Activated naive CD4-positive, alpha-beta T cell treated with anti-CD3 and anti-CD28 coated beads, Interleukin-2, amount 50 U/mL, for 24 hours (primary cell): ENCODE measurements around the gene SPATA6L.

ENCODE experiments used
- H3K27ac Mint-ChIP-seq: one replicate; pipeline ENCODE4 v1.8.0; 2021; ENCODE audit warnings: mild to moderate bottlenecking, mixed read lengths
- H3K27me3 Mint-ChIP-seq: one replicate; pipeline ENCODE4 v1.8.0; 2021; ENCODE audit warnings: mixed read lengths
- H3K36me3 Mint-ChIP-seq: one replicate; pipeline ENCODE4 v1.8.0; 2021; ENCODE audit warnings: mixed read lengths
- H3K4me1 Mint-ChIP-seq: one replicate; pipeline ENCODE4 v1.8.0; 2021; ENCODE audit warnings: mixed read lengths
- H3K4me3 Mint-ChIP-seq: one replicate; pipeline ENCODE4 v1.8.0; 2021; ENCODE audit warnings: mild to moderate bottlenecking, mixed read lengths
- H3K9me3 Mint-ChIP-seq: one replicate; pipeline ENCODE4 v1.8.0; 2021; ENCODE audit warnings: mixed read lengths

SPATA6L gene

DNA sequence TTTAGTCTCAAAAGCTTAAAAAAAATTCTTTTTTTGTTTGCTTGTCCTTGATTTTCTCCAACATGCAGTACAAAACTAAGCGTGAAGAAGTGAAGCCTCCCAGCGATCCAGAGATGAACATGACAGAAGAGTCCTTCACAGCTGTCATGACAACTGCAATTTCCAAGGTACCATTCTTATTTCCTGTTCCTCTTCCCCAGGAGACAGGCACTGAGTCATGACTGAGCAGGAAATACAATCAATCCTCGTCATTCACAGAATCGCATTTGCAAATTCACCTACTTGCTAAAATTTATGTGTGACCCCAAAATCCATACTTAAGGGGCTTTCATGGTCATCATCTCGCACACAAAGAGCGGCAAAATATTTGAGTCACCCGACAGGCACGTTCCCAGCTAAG, 98.7 kb downstream of the SPATA6L start:
- H3K9me3 Mint-ChIP-seq = no peaks in the 10 kb centered on the region
- no peak overlapping the region for H3K4me3 Mint-ChIP-seq
- H3K27me3 Mint-ChIP-seq = no peaks in the 10 kb centered on the region
- no peak overlapping the region for H3K27ac Mint-ChIP-seq
- H3K36me3 Mint-ChIP-seq = peaks cover 2% of the 10 kb centered on the region
- peaks cover 34% of the 10 kb centered on the region for H3K4me1 Mint-ChIP-seq

DNA sequence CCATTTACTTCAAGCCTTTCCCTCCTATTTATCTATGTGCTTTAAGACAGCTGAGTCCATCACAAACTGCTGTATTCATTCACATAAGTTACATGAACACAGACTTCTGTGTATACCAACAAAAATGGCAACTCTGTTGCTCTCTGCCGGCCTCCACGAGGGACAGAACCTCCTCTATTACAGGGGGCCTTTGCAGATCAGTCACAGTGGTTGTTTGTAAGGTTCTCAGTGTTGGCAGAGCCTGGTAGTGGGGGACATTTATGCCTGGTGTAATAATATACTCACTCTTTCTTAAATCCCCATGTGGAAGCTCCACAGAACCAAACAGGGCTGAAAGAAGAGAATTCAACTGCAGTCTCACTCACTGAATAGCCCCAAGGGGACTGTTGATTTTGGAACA, 99.5 kb downstream of the SPATA6L start:
- peaks cover 2% of the 10 kb centered on the region for H3K36me3 Mint-ChIP-seq
- H3K4me1 Mint-ChIP-seq = peaks cover 26% of the 10 kb centered on the region
- H3K27ac Mint-ChIP-seq = no peak overlapping the region
- H3K4me3 Mint-ChIP-seq = no peak overlapping the region
- no peaks in the 10 kb centered on the region for H3K9me3 Mint-ChIP-seq
- H3K27me3 Mint-ChIP-seq = no peaks in the 10 kb centered on the region

DNA sequence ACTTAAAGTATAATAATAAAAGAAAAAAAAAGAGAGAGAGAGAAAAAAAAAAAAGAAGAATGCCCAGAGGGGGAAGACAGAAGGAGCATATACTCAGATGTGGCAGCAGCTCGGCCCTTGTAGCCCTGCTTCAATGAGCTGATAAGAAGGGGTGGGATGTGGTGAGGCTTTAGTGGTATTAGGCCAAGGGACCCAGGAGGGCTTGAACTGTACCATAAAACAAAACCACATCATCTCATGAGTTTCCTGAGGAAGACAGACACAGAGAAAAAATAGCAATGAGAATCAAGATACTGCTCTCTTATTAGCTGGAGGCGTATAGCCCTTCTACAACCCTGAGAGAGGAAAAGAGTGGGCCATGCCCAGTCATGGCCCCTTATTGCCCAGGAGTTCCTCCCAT, 103.2 kb downstream of the SPATA6L start:
- Mint-ChIP-seq H3K9me3 (no peaks in the 10 kb centered on the region), H3K27ac (no peak overlapping the region), H3K4me1 (peaks cover 25% of the 10 kb centered on the region), H3K36me3 (peaks cover 2% of the 10 kb centered on the region), H3K4me3 (no peak overlapping the region), H3K27me3 (no peaks in the 10 kb centered on the region)

DNA sequence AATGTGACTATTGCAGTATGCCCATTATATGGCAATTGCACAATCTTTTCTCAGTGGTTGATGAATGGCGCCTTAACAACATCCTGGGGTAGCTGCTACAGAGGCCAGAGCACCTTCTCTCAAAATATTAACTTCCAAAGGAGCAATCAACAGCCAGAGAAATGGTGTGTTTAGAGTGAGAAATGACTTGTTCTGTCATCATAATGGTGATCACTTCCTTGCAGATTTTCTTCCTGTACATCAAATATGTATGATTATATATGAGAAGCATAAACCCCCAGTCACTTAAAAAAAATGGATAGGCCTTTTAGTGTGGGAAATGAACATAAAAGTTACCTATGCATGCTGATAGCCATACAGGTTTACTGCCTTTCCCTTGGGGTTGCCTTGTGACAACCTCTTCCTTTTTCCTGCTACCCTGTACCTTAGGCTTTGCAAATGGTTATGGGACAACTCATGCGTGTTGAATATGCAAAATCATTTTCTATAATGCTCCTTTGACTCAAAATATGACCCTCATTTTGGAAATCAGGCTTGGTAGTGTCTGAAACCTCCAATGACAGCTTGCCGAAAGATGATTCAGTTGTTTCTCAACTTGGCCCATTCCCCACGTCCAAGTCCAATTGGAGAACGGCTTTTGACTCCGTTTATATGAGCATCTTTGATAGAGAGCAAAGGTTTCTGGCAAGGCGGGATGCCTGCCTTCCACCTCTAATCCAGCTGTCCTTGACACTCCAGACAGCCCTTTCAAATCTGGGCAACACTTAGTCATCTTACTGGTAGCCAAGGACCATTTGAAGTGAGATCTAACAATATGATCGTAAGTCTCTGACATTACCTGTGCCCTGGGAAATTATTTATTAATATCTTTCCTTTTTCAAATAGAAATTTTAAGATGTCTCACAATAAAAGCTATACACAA, 106.8 kb downstream of the SPATA6L start:
- Mint-ChIP-seq H3K27me3 (no peaks in the 10 kb centered on the region), H3K36me3 (no peaks in the 10 kb centered on the region), H3K4me3 (no peak overlapping the region), H3K4me1 (peaks cover 25% of the 10 kb centered on the region), H3K9me3 (no peaks in the 10 kb centered on the region), H3K27ac (no peak overlapping the region)

DNA sequence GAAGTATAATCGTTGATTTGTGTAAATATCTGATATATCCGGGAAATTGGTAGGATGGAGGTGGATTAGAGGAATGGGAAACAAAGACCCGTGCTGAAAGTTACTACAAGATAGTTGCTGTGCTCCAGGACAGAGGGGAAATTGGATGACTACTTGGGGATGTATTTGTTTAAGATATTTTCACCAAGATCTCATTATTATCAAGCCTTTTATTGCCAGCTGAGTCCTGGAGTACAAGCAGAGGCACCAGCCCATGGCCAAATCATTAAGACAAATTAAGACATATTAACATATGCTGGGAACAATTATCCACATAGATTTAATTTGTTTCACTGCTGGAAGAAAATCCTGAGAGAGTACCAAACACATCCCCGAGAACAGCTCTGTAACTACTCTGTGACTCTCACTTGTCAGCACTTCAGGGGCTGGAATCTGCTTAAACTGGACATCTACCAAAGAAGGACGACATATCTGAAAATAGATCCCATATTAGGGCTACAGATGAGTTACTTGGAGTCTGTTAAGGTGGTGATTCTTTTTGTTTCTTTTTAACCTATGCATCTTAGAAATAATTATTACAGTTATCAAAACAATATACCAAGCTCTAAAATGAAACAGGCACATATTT, 107.8 kb downstream of the SPATA6L start:
- Mint-ChIP-seq H3K4me1 (peaks cover 29% of the 10 kb centered on the region), H3K27ac (no peak overlapping the region), H3K4me3 (no peak overlapping the region), H3K27me3 (no peaks in the 10 kb centered on the region), H3K9me3 (no peaks in the 10 kb centered on the region), H3K36me3 (no peaks in the 10 kb centered on the region)

DNA sequence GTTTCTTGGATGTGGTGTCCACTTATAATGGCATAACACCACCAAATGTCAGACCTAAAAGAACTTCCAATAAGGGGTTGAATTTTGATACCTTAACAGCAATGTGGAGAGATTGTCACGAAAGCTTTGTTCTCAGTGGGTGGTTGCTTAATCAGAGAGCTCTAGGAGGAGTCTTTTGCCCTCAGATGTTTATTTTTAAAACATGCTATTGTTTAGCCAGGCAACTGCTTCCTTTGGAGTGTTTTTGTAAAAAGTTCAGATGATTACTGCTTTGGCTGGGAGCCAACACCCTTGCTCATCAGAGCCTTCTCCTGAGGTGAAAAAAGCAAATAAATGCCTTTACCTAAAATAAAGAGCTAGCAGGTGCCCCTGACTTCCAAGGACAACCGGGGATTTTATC, 111.0 kb downstream of the SPATA6L start:
- Mint-ChIP-seq H3K4me1 (peaks cover 42% of the 10 kb centered on the region), H3K27me3 (no peaks in the 10 kb centered on the region), H3K36me3 (no peaks in the 10 kb centered on the region), H3K9me3 (no peaks in the 10 kb centered on the region), H3K27ac (no peak overlapping the region), H3K4me3 (no peak overlapping the region)

DNA sequence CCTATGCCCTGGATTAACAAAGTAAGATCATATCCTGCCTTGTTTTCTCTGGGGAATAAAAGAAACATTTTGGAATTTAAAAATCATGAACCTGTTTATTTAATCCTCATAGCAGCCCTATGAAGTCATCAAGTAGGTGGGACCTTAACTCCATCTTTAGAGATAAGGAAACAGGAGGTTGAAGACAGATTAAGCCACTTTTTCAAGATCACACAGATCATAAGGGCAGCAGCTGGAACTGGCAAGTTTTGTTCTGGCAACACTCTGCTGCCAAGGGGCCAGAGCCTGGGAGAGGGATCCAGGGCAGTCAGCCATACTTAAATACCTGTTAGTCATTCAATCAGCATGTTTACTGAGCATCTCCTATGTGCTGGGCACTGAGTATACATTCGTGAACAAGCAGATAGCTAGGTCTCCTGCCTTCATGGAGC, 112.3 kb downstream of the SPATA6L start:
- no peaks in the 10 kb centered on the region for H3K9me3 Mint-ChIP-seq
- H3K36me3 Mint-ChIP-seq = no peaks in the 10 kb centered on the region
- H3K27ac Mint-ChIP-seq = no peak overlapping the region
- no peak overlapping the region for H3K4me3 Mint-ChIP-seq
- peaks cover 53% of the 10 kb centered on the region for H3K4me1 Mint-ChIP-seq
- no peaks in the 10 kb centered on the region for H3K27me3 Mint-ChIP-seq

DNA sequence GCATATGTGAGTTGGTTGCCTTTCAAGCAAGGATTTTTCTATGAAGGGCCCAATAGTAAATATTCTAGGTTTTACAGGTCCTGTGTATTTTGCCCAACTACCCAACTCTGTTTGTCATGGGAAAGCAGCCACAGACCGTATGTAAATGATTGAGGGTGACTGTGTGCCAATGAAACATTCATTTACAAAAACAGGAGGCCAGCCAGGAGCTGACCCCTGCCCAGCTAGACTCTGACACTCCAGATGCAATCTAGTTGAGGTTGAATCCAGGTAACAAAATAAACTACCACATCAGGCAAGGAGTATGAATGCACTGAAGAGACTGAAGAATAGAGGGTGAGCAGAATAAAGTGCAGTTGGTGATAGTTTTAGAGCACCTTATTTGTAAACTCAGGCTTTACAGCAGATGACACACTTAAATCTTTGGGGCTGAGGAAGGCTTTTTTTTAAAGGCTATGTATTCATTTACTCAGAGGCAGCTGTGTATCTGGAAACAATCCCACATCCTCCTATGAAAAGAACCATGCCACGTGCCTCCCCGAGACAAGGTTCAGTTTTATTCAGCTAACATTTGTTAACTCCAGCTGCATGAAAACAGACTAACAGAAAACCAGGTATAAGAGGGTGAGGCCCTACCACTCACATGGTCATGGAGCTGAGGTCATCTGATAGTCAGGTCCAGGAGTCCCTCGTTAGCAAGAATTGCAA, 115.3 kb downstream of the SPATA6L start:
- H3K27ac Mint-ChIP-seq = peak overlapping the region; percentile 87
- H3K27me3 Mint-ChIP-seq = no peaks in the 10 kb centered on the region
- no peaks in the 10 kb centered on the region for H3K36me3 Mint-ChIP-seq
- no peaks in the 10 kb centered on the region for H3K9me3 Mint-ChIP-seq
- peaks cover 79% of the 10 kb centered on the region for H3K4me1 Mint-ChIP-seq
- H3K4me3 Mint-ChIP-seq = no peak overlapping the region

DNA sequence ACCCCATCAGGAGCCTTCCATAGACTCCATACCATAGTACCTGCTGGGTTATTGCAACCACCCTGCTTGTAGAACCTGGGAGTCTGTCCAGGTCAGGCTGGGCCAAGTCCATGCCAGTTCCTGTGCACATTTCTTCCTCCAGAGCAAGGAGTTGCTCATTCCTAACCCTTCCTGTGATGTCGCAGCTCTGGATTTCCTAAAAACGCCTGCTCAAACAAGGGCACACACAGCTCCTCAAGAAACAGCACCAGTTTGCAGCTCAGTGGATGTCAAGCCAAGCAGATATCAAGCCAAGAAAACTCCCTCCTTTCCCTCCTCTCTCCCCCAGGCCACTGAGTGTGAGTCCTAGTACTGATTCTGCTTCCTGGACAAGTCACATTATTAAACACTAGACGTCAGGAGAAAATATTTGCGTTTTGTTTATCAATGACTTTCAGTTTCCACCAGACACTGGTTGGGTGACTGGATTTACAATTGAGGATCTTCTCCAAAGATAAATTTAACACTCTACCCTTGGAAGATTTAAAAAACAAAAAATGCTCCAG, 116.5 kb downstream of the SPATA6L start:
- H3K27ac Mint-ChIP-seq = no peak overlapping the region
- no peaks in the 10 kb centered on the region for H3K36me3 Mint-ChIP-seq
- H3K9me3 Mint-ChIP-seq = no peaks in the 10 kb centered on the region
- H3K4me1 Mint-ChIP-seq = peaks cover 73% of the 10 kb centered on the region
- H3K27me3 Mint-ChIP-seq = no peaks in the 10 kb centered on the region
- no peak overlapping the region for H3K4me3 Mint-ChIP-seq

DNA sequence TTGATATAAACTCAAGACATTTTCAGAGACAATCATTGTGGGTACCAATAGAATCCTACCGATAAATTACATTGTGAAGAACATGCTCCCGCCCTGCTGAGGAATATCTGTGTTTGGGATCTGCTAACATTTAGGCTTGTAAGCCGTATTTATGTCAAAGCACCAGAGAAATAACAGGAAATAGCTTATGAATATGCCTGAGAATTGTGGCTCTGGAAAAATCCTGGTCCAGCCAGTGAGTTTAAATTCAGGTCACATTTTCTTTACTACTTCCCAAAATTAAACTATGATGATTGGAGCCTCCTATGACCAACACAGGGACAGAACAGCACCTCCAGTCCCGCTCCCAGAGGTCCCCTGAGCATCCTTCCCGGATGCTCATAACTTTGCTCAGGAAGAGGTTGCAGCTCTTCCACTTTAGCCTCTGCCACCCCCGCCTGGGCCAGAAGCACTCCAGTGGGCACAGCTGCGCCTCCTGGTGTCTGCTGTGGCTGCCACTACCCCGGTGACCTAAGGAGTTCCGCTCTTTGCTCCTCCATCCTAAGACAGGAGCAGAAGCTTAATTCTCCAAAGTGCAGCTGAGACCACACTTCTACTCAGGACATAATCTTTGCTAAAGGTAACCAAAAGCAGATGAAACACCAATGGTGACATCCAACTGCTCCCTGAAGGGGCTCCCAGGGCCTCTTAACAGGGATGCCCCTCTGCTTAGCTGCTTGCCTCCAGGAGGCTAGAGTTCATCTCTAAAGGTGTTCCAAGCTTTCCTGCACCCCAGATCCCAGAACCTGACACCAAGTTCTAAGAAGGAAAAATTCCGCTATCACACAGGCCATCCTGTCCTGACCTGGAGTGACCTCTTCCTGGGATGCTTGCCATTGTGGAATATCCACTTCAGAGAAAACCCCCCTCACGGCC, 117.2 kb downstream of the SPATA6L start:
- Mint-ChIP-seq H3K27me3 (no peaks in the 10 kb centered on the region), H3K4me1 (peaks cover 66% of the 10 kb centered on the region), H3K9me3 (no peaks in the 10 kb centered on the region), H3K4me3 (no peak overlapping the region), H3K27ac (no peak overlapping the region), H3K36me3 (no peaks in the 10 kb centered on the region)
